GM21515 (cell line): ENCODE results near the gene BTBD8.
"Not testable (repeated sequence)": the region's sequence is repeated elsewhere in the genome, so short reads cannot be mapped to it uniquely, and the experiment has no call there.

Source experiments
- ATAC-seq: cut with Tn5 transposase; IDR thresholded peaks from one replicate; pipeline ENCODE4 v1.9.1; 2021; ENCODE audit not compliant: unreplicated experiment

The BTBD8 gene

GRCh38 chr1:92080128-92080985, at the start of gene BTBD8:
TSS of gene BTBD8 (plus strand) at chr1:92080345. CDS start at chr1:92080572, 227 bp downstream.
- ATAC-seq: peak; percentile 98

DNA sequence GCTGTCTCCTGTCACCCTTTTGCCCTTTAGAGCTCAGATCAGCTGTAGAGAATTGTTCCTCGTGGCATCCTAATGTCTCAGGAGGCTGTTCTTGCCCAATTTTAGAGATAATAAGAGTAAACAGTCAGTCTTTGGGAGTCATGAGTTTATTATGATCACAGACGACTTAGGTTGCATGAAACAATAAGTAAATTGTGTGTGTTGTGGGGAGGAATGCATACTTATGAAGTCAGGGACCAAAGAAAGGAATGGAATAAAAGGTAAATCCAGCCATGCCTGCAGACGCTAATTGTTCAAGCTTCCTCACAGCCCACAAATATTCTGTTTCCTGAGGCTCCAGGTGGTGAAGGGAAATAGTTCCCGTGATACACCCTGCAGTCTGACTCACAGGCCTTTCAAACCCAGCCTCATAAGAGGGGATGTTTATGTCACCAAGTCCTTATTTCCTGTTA, 49.5 kb upstream of the BTBD8 start:
- no peak for ATAC-seq

DNA sequence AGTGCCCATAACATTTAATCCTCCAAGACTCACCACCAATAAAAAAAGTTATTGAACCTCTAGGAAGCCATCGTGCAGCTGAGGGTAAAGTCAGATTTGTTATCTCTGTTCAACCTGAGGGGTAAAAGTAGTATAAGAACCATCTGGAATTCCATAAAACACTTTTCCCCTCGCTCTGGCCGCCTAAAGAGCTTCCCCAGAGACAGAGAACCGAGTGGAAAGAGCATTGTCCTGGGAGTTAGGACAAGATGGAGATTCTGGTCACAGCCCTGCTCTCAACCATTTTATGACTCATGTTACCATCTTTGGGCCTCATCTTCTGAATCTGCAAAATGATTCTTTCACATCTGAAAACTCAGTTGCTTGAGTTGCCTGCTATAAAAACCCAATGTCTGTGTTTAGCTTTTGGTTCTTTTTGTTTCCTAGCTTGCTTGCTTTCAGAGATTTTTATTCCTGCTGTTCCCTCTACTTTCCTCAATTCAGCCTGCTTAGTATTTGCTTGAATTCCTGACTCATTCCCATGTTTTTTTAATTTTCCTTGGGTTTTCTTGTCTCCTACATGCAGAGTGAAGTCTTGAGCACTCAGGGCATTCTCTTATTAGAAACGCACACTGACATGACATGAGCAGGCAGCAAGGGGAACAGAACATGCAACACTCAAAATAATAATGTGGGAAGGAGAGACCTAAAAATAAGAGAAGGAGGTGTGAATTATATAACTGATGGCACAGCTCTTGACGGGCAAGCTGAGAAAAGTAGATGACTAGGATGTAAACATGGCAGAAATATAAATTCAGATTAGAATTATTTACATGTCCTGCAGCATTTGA, 48.6 kb upstream of the BTBD8 start:
- no peak for ATAC-seq

DNA sequence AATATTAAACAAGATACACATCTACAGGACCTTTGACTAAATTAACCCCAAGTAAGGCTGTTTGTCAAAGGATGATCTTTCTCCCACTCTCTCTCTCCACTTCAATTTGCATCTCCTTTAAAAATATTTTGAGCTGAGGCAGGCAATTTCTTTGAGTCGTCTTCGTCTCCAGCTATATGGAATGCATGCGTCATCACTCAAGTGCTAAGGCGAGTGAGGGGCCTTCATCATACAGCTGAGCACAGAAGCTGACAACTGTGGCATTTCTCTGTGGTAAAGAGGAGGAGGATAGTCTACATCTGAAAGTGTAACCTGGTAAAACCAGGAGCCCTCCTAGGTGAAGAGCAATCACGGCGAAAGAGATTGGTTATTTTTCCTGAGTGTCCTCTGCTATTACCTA, 42.7 kb upstream of the BTBD8 start:
- ATAC-seq: no peak

DNA sequence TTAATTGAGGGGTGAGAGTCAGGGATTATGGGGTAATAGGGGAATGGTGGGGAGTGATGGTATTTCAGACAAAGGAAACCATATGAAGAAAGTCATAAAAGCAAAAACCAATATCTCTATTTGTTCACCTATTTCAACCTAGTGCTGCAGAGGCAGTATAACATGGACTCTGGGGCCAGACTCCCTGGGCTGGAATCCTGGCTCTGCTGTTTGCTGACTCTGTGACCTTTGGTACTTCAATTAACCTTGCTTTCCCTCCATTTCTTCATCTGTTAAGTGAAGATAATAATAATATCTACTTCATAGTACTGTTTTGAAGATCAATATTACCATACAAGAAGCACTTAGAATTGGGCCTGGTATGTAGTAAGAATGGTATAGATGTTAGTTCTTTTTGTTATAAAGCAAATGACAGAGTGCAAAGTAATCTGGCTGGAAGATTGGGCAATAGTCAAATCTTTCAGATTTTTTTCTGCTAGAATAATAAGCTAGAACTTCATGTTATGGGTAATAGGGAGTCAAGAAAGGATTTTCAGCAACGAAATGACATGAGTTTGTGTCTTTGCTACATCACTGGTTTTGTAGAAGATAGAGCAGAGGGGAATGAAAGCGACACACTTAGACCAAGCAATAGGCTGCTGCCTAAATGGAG, 41.3 kb upstream of the BTBD8 start:
- ATAC-seq: no peak

DNA sequence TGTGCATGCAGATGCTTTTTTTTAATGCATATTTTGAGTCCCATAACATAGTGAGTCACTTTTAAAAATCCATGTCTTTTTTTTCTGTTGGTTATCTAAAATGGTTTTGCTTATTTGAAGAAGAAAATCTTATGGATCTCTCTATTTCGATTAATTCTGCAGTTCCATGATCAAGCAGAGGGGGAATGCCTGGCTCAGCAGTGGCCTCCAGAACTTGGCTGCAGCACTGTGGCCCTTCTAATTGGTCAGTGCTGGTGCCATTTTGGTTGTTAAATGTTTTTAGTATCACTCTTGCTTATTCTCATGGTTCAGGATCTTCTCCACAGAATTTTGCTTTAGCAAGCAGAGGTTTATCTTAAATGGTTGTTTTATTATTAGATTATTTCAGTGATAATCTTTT, 39.2 kb upstream of the BTBD8 start:
- no peak for ATAC-seq

- ATAC-seq: no peak
These were observed 36.5 kb upstream of the BTBD8 start for GRCh38 chr1:92043621-92044020.

GRCh38 chr1:92045766-92046495, 34.2 kb upstream of the BTBD8 start:
- no peak for ATAC-seq

GRCh38 chr1:92051948-92052347, 28.2 kb upstream of the BTBD8 start:
- ATAC-seq: no peak

DNA sequence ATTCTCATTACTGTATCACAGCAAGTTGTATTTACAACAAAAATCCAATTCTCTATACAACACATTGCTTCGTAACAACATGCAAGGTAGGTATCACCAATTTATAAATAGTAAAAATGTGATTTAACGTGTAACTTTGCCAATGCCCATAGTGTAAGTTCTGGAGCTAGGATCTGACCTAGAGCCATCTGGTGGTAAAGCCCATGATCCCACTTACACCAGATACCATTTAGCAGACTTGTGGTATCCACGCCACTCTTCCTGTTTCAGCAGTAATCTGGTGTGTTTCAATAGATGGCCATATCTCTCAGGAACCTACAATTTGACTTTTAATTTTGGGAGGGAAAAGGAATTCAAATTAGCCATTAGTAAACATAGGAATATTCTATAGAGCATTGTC, 15.1 kb upstream of the BTBD8 start:
- no peak for ATAC-seq

DNA sequence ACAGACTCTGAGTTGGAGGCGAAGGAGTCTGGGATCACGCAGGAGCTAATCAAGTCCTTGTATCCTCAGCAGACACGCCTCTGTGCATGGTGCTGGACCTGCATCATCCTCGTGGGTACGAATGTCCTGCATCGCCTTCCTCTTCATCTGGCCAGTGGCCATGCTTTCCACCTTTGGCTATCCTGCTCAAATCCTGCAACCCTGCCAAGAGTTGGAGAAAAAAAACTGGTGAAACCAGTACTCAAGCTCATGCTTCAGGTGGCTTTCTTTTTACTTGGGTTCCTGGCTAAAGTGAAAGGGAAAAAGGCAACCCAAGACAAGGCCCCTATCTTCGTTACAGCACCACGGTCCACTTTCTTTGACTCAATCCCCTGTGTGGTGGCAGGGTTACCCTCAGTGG, 13.8 kb upstream of the BTBD8 start:
- ATAC-seq: no peak

DNA sequence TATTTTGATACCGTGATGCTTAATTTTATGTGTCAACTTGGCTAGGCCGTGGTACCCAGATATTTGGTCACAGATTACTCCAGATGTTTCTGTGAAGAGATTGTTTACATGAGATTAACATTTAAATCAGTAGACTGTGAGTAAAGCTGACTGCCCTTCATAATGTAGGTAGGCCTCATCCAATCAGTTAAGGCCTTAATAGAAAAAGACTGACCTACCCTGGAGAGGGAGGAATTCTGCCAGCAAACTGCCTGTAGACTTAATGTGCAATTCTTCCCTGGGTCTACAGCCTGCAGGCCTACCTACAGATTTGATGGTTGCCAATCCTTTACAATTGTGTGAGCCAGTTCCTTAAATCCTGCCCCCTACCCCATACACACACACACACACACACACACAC, 9.3 kb upstream of the BTBD8 start:
- ATAC-seq: no peak

GRCh38 chr1:92074446-92074845, 5.7 kb upstream of the BTBD8 start:
- not testable (repeated sequence) for ATAC-seq

DNA sequence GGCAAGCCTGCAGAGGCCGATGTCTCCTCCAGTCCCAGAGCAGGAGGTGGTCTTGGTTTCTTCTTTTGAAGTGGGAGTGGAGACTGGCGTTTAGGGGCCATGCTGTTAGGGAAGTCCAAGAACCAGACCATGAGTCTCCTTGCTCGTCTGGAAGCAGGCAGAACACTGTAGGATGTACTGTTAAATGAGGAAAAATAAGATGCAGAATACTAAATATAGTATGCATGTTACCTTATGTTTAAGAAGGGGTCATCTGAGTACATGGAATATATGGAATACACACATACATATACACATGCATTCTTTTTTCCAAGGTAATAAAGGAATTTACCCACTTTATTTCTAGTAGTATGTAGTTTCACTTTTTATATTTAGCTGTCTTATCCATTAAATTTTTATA, 4.8 kb upstream of the BTBD8 start, which contains the start of gene SETSIP:
Gene SETSIP, minus strand, starts transcription at position 101 of the 400 bp plus-strand sequence. Its CDS starts 0 bp downstream, at position 101.
- no peak for ATAC-seq

- no peak for ATAC-seq
These were observed 3.8 kb upstream of the BTBD8 start for GRCh38 chr1:92076363-92076762.

DNA sequence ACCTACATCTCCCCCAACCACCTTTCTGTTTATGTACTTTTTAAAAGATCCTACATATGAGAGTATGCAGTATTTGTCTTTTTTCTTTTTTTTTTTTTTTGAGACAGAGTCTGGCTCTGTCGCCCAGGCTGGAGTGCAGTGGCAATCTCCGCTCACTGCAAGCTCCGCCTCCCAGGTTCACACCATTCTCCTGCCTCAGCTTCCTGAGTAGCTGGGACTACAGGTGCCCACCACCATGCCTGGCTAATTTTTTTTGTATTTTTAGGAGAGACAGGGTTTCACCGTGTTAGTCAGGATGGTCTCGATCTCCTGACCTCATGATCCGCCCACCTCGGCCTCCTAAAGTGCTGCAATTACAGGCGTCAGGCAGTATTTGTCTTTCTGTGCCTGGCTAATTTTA, 2.1 kb upstream of the BTBD8 start:
- ATAC-seq: not testable (repeated sequence)

DNA sequence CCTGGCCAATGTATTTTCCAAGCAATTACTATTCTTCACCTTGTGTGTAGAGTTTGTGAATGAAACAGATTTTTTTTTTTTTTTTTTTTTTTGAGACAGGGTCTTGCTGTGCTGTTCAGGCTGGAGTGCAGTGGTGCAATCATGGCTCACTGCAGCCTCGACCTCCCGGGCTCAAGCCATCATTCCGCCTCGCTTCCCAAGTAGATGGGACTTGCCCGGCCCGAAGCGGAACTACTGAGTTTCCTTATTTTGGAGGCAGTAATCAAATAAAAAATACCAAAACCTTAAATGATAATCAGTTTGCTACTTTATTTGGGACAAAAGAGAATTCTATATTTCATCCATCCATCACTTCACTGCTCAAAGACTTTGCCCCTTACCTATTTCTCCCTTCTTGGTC, 704 bp upstream of the BTBD8 start:
- no peak for ATAC-seq

GRCh38 chr1:92081031-92081430, 886 bp downstream of the BTBD8 start:
- no peak for ATAC-seq

GRCh38 chr1:92084651-92085050, 4.5 kb downstream of the BTBD8 start:
- ATAC-seq: no peak

DNA sequence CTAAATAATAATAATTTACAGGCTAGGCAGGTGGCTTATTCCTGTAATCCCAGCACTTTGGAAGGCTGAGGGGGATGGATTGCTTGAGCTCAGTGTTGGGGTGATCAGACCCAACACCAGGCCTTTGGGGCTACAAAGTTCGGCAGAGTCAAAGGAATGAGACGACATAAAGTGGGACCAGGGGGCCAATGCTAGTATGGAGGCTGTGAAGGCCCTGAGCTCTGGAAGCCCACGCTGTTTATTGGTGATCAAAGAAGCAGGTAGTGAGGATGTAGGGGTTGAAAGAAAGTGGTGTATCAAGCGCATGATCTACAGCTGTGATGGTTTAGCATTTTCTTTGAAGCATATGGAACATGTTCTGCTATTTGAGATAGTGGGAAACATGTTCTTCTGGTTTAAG, 5.6 kb downstream of the BTBD8 start:
- no peak for ATAC-seq

DNA sequence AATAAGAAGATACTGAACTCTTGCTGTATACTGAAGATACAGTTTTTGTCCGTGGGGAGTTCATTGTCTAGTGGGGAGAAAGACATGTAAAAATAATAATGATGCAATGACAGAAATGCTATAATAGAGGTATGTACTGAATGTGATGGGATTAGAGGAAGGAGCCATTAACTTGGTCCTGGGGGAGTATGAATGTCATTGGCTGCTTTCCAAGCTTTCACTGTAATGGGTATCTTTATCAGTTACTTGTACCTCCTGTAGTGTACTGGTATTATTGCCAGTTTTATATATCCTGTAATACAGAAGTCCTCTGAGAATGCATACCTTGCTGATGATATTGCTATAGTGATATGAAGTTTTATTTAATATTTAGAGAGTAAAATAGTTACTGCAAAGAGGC, 7.4 kb downstream of the BTBD8 start:
- ATAC-seq: no peak
